Eye (tissue), 1 donor: ENCODE results near the gene INPP5K.
"Not testable (repeated sequence)": the region's sequence is repeated elsewhere in the genome, so short reads cannot be mapped to it uniquely, and the experiment has no call there.

Source experiments
- DNase-seq: peaks from one replicate; pipeline ENCODE4 v3.0.0-alpha.2; 2015

The INPP5K gene

DNA sequence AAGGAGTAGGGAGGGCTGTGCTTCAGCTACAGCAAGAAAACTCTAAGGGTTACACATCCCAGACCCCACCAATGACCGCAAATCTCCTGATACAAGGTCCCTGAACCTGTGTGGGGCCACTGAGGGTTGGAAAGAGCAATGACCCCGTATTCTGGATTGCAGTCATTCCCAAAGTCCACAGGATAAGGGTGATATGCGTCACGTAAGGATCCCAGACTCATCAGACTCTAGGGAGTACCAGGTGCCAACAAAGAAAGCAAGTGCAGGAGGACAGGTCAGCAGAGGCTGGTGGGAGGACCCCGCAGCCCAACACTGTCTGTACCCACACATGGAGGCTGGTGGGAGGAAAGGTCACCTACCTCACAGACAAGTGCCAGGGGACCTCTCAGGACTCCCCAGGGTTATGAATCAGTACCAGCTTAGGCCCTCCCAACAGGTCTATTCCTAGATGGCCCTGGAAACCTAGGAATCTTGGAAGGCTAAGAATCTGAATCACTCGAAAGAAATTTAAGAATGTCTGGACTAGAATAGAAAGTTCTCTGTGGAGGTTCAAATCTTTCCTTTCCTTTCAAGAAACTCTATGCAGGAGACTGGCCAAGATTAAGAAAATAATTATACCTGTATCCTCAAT, 30.0 kb upstream of the INPP5K start:
- DNase-seq: no peak

DNA sequence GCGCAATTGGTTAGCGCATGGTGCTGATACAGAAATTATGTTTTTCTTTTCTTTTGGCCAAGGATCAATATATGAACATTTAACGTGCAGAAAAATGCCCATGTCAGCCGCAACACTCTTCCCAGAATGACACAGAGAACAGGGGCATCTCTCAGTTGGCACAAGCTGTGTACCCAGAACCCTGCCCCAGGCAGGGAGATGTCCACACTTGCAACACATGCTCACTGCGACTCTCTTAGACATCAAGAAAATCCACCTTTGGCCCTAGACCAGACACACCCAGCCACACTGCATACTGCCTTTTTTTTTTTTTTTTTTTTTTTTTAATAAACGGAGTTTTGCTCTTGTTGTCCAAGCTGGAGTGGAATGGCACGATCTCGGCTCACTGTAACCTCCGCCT, 29.2 kb upstream of the INPP5K start:
- DNase-seq: no peak

DNA sequence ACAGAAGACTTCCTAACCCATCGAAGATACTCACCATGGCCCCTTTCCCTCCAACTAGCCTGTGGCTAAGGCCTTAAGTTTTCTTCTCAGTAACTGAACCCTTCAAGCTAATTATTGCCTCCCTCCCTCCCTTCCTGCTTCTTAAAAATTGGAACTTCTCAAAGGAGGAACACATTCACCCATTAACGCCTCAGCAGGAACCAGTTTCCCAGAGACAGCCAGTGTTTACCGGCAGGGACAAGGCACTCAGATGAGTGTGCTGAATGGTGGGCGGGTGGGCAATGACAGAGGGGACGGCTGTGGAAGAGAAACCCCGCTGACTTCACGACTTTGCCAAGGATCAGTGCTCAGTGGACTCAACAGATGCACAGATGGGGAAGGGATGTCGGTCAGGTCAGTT, 25.9 kb upstream of the INPP5K start:
- no peak for DNase-seq

DNA sequence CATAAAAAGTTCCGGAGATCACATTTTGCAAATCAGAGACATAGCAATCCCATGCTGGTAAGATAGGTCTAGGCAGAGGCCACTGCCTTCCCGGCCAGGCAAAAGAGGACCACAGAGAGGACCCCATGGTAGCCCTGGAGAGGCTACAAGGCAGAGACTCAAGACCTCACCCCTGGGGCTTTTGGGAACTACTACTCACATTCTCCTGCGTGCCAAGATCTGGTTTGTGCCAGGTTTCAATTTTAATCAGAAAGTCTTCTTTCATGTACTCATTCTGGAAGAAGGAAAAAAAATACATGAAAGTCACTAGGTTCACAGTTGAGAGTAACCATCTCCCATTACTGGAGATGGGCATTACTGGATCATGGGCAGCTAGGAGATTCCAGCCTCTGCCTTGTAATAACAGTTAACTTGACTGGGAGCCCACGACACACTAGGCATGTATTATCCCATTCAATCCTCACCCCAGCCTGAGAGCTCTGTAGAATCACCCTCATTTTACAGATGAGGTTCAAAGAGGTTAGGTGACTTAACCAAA, 25.0 kb upstream of the INPP5K start:
- no peak for DNase-seq

DNA sequence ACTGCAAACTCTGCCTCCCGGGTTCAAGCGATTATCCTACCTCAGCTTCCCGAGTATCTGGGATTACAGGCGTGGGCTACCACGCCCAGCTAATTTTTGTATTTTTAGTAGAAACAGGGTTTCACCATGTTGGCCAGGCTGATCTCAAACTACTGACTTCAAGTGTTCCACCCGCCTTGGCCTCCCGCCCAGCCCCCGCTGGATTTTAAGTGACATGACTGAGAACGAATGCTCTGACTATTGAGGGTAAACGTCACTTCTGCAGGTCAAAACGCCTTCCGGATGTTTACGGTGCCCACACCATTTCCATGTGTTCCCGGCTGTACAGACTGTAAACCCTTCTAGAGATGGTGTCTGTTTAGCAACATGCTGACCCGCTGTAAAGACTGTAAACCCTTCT, 23.4 kb upstream of the INPP5K start:
- no peak for DNase-seq

DNA sequence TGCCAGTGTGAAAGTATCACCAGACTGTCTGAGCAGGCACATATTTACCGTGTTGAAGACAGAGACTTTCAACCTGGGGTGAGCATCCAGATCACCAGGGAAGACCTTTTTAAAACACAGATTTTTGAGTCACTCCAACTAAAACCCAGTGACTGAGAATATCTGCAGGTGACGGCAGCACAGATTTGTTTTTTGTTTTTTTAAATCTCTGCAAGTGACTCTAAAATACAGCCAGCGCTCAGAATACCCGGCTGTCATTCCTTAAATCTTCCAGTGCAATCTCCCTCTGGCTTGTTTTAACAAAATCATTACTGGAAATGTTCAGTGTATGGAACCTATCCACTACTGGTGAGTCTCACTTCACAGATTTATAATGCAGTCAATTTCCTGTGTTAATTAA, 19.3 kb upstream of the INPP5K start:
- DNase-seq: no peak

DNA sequence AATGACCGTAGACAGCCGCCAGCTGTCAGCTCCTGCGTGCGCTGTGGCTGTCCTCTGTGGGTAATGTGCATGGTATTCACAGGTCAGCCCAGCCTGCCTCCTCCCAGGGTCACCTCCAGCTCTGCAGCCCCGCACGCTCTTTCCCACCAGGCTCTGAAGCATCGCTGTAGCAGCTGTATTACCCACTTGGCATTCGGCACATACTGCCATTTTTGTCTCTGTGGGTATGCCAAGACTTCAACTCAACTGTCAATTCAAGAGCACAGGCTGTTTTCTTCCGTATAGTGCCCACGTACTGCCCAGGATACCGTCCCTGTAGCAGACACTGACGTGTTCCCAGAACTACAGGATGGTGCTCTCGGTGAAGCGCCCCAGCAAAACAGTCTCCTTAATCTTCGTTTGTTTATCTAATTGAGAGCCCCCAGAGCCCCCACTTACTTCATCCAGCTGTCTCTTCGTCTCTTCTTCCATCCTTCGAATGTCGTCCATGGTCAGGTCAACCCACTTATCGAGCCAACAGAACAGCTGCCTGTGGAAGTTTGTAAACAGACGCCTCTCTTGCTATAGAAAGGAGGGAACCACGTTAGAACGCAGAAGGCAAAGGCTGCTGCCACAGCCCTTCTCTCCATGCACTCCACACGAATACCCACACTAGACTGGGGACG, 17.4 kb upstream of the INPP5K start:
- DNase-seq: no peak

DNA sequence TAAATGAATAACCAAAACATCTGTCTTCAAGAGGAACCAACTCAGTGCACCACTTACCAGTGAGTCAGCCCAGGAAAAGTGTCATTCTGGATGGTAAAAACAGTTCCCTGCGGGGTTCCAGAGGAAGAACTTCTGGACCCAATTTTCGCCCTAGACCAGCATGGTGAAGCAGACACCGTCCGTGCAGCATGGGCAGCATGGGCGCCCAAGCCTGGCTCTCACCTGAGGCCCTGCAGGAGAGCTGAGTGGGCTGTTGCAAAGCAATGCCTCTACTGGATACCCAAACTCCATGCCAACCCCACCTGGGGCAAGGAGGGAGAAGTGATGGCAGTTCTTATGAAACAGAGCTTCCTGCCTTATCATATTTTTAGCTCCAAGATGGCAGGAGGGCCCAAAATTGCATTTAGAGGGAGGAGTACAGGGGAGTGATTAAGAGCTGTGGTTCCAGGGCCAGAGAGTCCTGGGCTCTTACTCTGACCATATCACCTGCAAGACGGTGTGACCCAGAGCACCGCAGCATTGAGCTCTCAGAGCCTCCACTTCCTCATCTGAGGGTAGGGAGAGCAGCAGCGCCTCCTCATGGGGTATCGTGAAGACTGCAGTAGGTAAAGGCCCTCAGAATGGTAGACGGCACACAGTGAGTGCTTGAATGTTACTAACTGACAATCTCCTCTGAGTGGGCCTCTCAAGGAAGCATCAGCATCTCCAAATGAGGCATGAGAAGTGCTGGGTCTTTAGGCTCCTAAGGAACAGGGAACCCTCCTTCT, 16.6 kb upstream of the INPP5K start:
- no peak for DNase-seq

DNA sequence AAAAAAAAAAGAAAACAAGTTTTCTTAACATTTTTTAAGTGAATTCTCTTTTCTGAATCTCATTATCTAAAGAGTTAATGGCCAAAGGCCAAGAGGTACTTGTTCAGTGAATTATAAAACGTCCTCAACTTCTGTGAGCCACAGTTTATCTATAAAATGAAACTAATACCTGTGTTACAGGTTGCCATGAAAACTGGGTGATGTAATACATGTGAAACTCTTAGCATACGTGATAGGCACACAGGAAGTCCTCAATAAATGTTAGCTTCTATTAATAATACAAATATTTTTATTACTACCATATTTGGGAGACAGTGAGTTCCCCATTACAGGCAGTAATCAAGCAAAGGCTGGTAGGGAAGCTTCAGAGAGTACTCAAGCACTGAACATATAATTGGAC, 13.5 kb upstream of the INPP5K start:
- DNase-seq: no peak

DNA sequence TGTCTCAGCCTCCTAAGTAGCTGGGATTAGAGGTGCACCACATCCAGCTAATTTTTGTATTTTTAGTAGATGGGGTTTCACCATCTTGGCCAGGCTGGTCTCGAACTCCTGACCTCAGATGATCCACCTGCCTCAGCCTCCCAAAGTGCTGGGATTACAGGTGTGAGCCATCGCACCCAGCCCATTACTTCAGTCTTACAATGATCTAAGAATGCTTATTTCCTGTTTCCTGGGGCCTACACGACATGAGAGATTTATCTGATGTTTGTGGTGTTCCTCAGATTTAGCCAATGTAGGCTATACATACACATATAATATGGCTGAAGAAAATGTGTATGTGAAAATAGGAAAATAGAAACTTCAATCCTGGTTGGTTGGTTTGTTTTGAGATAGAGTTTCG, 10.5 kb upstream of the INPP5K start:
- DNase-seq: not testable (repeated sequence)

DNA sequence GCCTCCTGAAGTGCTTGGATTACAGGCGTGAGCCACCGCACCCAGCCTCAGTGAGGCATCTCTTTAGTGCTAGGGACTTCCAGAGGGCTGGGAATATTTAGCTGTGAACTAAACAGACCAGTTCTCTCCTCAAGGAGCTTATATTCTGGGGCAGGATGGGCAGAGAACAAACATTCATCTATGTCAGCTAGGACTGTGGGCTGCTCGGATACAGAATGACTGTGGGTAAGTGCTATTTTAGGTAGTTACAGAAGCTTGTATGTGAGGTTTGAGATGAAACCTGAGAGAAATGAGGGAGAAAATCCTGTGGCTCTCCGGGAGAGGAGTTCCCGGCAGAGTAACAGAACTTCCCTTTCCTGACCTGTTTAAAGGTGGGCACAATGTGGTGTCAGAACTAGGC, 6.2 kb upstream of the INPP5K start:
- DNase-seq: no peak

DNA sequence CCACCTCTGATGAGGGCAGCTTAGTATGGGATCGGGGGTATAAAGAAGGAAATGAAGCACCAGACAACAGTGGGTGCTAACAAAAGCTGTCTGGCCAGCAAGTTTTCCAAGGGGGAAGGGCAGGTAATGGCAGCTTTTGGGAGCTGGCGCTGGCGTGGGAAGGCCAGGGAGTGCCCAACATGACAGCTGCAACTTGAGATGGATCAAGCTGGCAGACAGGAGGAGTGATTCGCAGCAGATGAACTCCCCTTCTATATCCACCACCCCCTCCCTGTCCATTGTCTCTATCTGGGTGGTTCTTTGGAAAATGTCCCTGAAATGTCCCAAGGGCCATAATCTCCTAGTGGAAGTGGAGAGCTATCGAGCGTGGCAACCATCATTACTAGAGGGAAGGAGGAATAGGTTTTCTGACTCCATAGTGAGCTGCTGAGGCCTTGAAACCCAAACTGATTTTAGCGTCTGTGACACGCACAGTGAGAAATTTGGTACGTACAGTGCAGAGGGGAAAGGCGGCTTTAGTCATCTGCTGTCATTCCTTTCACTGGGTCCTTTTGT, 4.8 kb upstream of the INPP5K start:
- no peak for DNase-seq

DNA sequence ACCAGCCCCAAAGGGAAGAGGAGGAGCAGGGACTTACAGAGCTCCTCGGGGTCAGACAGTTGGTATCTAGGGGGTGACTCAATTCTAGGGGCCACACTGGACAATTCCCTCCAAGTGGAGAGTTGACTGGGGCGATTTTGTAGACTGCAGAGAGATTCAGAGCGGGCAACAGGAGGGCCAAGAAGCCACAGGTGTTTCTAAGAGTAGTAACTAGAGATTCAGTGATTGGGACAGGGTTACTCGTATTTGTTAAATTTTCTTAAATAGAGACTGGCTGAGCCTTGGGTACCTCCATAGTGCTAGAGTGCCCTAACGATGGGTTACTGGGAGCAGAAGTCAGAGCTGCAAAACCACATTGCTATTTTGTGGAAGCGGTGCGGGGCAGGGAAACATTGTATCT, 3.3 kb upstream of the INPP5K start:
- no peak for DNase-seq

DNA sequence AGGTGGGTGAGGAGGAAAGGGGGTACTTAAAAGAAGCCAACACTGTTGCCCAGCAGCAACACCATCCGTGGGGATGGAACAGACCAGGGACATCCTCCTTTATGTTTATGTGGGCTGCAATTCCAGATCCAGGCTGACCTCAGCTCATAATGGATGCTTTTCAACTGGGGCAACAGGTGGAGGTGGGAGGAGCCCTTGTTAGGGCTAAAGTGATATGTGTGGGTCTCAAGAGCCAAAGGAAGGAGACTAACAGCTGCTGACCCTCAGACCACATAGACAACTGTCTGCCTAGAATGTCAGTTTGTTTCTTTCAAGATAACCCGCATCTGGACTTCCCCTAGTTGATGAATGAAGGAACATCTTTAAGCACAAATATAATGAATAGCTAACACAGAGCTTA, 2.0 kb upstream of the INPP5K start:
- no peak for DNase-seq

DNA sequence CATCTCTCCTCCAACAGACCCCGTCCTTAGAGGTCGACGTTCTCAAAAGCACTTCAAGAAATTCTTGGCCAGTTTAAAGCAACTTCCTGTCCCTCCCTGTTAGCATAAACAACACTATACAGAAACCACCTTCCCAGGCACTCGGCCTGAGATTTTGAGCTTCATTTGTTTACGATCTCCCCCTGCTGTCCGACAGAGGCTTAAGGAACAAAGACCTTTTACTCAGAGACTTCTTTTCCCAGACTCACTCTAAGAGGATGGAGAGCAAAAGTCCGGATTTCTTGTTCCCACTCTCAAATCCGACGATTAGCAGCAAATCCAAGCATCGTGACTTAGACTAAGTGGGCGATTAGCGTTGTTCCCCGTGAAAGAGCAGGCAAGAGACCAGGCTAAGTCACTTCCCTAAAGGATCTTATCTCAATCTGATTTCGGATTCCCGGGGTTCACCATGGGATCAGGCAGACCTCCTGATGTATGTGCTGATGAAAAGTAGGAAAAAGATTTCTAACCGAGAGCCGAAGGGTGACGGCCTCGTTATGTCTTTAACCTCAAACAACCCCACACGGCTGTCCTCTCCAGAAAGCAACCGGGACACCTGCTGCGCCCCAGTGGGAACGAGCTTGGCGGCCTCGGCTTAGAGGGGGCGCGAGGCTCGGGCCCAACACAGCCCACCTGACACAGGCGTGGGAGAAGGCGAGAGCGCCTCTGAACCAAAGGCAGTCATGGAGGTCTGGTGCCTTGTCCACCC, 598 bp downstream of the INPP5K start:
- DNase-seq: peak; percentile 90

DNA sequence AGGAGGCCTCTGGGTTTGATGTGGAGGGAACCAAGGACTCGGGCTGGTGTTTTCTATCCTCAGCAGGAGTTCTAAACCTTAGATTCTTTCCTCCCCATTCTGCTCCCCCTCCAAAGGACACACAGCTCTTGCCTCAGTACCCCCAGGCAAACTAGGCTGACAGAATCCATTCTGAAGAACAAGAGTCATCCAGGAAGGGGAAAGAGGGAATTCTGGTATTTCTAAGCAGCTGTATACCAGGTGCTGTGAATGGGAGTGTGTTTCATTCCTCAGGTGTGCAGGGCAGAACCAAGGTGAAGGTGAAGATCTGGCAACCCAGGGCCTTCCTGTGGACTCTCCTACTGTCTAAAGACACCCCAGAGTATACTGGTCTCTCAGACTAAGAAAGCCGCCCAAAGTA, 4.1 kb downstream of the INPP5K start:
- no peak for DNase-seq

DNA sequence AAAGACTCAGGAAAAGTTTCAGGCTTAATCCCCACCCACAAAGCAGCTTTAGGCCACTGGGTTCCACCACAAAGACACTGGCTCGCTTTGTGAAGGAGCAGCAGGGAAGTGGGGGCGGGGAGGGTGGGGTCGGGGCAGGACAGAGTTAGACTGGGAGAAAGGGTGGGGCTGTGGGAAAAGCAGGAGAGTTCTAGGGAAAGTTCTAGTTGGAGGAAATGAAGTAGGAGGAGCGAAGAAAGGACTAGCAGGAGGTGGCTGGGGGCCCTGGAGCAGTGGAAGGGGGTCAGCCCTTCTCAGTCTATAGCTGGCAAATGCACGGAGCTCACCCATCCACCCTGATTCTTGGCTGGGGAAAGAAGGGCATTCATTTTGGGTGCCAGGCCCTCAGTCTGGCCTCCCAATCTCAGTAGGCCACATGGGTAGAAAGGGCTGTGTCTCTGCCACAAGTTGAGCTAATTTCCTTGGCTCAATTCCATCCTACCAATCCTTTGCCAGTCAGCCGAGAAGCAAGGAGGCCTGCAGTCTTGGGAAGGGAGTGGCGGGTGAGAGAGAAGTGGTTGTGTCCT, 4.6 kb downstream of the INPP5K start:
- DNase-seq: no peak

DNA sequence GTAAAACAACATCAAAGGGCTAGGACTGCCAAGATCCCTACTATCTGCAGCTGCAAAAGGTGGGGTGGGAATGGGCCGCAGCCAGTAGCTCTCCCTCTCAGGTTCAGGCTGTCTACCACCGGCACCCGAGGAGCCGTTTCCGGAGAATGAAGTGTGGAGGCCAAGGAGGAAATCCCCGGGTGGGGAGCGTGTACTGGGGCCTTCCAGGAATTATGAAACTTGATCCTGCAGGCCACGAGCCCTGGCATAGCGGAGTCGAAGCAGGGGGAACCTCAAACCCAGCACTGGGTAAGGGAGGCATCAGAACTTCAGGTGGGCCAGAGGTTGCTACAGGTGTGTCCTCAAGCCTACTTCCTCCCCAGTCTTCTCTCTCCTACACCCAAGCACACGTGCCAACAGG, 5.1 kb downstream of the INPP5K start:
- no peak for DNase-seq

DNA sequence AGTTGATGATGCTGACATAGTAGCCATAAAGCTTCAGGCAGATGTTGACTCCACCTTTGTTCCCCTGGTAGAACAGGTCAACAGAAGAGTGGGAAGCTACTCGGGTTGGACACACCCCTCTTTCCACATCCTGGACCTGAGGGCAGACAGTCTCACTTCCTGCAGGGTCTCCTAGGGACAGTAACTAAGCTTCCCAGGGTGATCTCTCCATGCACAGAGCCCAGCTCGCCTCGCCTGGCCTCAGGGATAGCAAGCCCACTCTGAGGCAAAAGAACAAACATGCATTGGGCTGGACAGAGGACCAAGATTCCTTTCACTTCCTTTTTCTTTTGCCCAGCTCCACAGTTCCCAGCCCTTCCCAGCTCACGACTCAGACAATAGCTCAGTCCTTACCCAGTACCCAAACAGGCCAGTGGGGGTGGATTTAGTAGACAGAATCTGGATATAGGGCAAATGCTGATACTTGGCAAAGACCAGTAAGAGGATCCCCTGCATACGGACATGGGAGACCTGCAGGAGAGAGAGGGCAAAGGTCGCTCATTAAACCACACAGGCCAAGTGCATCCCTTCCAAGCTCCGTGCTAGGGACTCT, 7.0 kb downstream of the INPP5K start:
- no peak for DNase-seq

DNA sequence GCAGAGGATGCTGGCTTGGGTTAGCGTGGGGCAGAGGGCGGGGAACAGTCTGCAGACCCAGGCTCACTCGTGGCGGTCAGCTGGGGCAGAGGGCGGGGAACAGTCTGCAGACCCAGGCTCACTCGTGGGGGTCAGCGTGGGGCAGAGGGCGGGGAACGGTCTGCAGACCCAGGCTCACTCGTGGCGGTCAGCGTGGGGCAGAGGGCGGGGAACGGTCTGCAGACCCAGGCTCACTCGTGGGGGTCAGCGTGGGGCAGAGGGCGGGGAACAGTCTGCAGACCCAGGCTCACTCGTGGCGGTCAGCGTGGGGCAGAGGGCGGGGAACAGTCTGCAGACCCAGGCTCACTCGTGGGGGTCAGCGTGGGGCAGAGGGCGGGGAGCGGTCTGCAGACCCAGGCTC, 7.7 kb downstream of the INPP5K start:
- DNase-seq: not testable (repeated sequence)

DNA sequence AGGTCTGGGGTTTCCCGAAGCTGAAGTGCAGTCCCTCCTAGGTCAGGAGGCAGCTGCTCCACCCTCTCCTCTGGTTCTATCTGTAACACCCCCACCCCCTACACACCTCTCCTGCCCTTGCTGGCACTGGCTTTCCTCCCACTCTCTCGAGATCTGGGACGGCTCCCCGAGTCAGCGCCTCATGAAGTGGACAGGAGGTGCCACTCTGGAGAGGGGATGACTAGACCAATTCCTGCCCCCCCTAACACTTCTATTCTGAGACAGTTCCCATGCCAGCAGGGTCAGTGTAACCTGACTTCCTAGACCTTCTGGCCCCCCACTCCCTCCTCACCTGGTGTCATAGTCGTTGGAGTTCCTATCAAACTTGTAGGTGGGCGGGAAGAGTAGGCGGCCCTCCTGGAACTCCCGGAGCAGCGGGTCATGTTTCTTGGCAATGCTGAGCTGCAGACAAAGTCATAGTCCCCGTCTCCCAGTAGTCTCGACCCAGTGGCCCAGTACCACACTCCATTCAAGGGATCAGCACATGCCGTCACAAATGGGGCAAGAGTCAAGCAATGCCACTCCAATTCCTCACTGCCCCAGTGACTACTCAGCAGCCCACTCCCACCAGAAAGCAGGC, 9.7 kb downstream of the INPP5K start:
- no peak for DNase-seq

DNA sequence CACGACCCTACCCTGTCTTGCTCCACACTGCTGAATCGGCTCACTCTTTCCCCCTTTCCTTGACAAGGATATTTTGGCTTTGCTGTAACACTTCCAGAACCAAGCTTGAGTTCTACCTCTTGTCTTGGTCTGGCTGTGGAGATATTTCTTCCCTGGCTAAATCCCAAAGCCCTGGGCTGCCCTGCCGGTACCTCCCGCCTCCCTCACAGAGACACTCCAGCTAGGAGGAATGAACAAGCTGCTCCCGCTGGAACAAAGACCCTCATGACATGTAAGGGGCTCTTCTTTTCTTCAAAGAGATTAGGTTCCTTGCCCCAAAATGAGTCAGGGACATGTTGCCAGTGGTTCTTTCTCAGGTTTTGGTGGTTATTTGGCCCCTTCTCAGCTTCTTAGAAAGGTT, 10.8 kb downstream of the INPP5K start:
- no peak for DNase-seq
